WERI-Rb-1 (cell line): Measurements from ENCODE around the gene GNB1.

Experiments used
- DNase-seq: peaks from one replicate; pipeline ENCODE4 v3.0.0-alpha.2; 2020
- H3K27ac ChIP-seq: fragments of 250-450 bp; sonication (Bioruptor Pico); 2 replicates; pipeline ENCODE4 v1.5.1; 2020; ENCODE audit warnings: mild to moderate bottlenecking, moderate library complexity
- H3K27me3 ChIP-seq: fragments of 250-450 bp; sonication (Bioruptor Pico); 2 replicates; pipeline ENCODE4 v1.5.1; 2021; ENCODE audit warnings: mild to moderate bottlenecking, low read depth, moderate library complexity; ENCODE audit not compliant: insufficient read depth, severe bottlenecking
- H3K36me3 ChIP-seq: fragments of 250-450 bp; sonication (Bioruptor Pico); 2 replicates; pipeline ENCODE4 v1.5.1; 2020; ENCODE audit warnings: mild to moderate bottlenecking, moderate library complexity
- H3K4me3 ChIP-seq: 2 replicates; pipeline ENCODE4 v1.5.1; 2011; ENCODE audit warnings: low read depth, mild to moderate bottlenecking, control low read depth, low read length
- H3K9me3 ChIP-seq: fragments of 250-450 bp; sonication (Bioruptor Pico); 2 replicates; pipeline ENCODE4 v1.5.1; 2021; ENCODE audit warnings: mild to moderate bottlenecking, moderate library complexity; ENCODE audit not compliant: severe bottlenecking
- CTCF ChIP-seq: IDR thresholded peaks from 2 replicates; pipeline ENCODE4 v1.5.1; 2011; ENCODE audit warnings: low read depth, mild to moderate bottlenecking, control low read depth, inconsistent platforms, low read length

The GNB1 gene

GRCh38 chr1:1853593-1854257 is 37.2 kb downstream of the GNB1 start:
- TF ChIP-seq CTCF: no peak

GRCh38 chr1:1852619-1853414 is 38.1 kb downstream of the GNB1 start:
- H3K36me3 ChIP-seq: peaks cover 8% of the 10 kb centered on the region
- peak; percentile 32 for DNase-seq
- no peak overlapping the region for H3K27ac ChIP-seq
- H3K27me3 ChIP-seq: no peaks in the 10 kb centered on the region
- no peak overlapping the region for H3K4me3 ChIP-seq
- H3K9me3 ChIP-seq: no peaks in the 10 kb centered on the region
- no peak for TF ChIP-seq CTCF

More at GRCh38 chr1:1853593-1854257, 37.2 kb downstream of the GNB1 start:
- Histone ChIP-seq H3K27me3 (no peaks in the 10 kb centered on the region), H3K27ac (no peak overlapping the region), H3K4me3 (no peak overlapping the region), H3K36me3 (peaks cover 8% of the 10 kb centered on the region), H3K9me3 (no peaks in the 10 kb centered on the region)
- no peak for DNase-seq

GRCh38 chr1:1847890-1848289 is 43.0 kb downstream of the GNB1 start:
- peak overlapping the region; percentile 33 for H3K27ac ChIP-seq
- H3K4me3 ChIP-seq: no peak overlapping the region
- DNase-seq: no peak

GRCh38 chr1:1847061-1847850 is 43.6 kb downstream of the GNB1 start:
- H3K36me3 ChIP-seq: peaks cover 8% of the 10 kb centered on the region
- TF ChIP-seq CTCF: no peak
- H3K4me3 ChIP-seq: no peak overlapping the region
- no peaks in the 10 kb centered on the region for H3K9me3 ChIP-seq
- H3K27me3 ChIP-seq: no peaks in the 10 kb centered on the region
- H3K27ac ChIP-seq: peak overlapping the region; percentile 35
- peak; percentile 48 for DNase-seq

More at GRCh38 chr1:1847890-1848289, 43.0 kb downstream of the GNB1 start:
- Histone ChIP-seq H3K9me3 (no peaks in the 10 kb centered on the region), H3K27me3 (no peaks in the 10 kb centered on the region), H3K36me3 (peaks cover 8% of the 10 kb centered on the region)
- TF ChIP-seq CTCF: no peak

GRCh38 chr1:1846386-1846918 is 44.4 kb downstream of the GNB1 start:
- H3K36me3 ChIP-seq: peaks cover 4% of the 10 kb centered on the region
- H3K27ac ChIP-seq: no peak overlapping the region
- no peak for TF ChIP-seq CTCF

More at GRCh38 chr1:1846386-1846918, 44.4 kb downstream of the GNB1 start:
- no peak overlapping the region for H3K4me3 ChIP-seq
- no peaks in the 10 kb centered on the region for H3K27me3 ChIP-seq
- no peaks in the 10 kb centered on the region for H3K9me3 ChIP-seq
- no peak for DNase-seq
